Tibial artery (tissue), 4 donors: ENCODE results near the gene C1orf35.
A peak's percentile ranks its signal among the peaks of the same experiment; 100 is the strongest.

ENCODE experiments used
- DNase-seq, 2 donors: peaks; one replicate each; pipeline ENCODE4 v3.0.0-alpha.2; 2019
- H3K27ac ChIP-seq, 2 donors: fragments of 200-600 bp; sonication (generic) in 1 of 2; 1 replicate in 1 of 2; 2 replicates in 1 of 2; pipeline ENCODE4 v1.5.1; 2018 to 2019; ENCODE audit warnings: mild to moderate bottlenecking in 1 of 2
- H3K27me3 ChIP-seq, 2 donors: fragments of 200-600 bp; sonication (generic) in 1 of 2; one replicate each; pipeline versions ENCODE4 v1.5.1 to v1.6.0; 2016 to 2019
- H3K36me3 ChIP-seq, 3 donors: fragments of 200-600 bp; sonication (generic) in 2 of 3; one replicate each; pipeline ENCODE4 v1.5.1; 2016 to 2019; ENCODE audit warnings: mild to moderate bottlenecking in 2 of 3
- H3K4me1 ChIP-seq, 4 donors: fragments of 200-600 bp; sonication (generic) in 2 of 4; 1 replicate in 3 of 4; 2 replicates in 1 of 4; pipeline ENCODE4 v1.5.1; 2016 to 2019
- H3K4me3 ChIP-seq, 2 donors: fragments of 200-600 bp; sonication (generic) in 1 of 2; 1 replicate in 1 of 2; 2 replicates in 1 of 2; pipeline ENCODE4 v1.5.1; 2018 to 2019; ENCODE audit warnings: mild to moderate bottlenecking in 2 of 2
- H3K9me3 ChIP-seq, 3 donors: fragments of 200-600 bp; sonication (generic) in 1 of 3; one replicate each; pipeline ENCODE4 v1.5.1; 2016 to 2019
- intact Hi-C: fragments of 100-400 bp; cut with DNase I; formaldehyde crosslinking; loops from one replicate; pipeline ENCODE4 v1.15.0; 2023; ENCODE audit warnings: low total_unique reads
- TF ChIP-seq, protein P1 (sequence below), 2 experiments: fragments of 200-600 bp in 1 of 2; fragments of 450-650 bp in 1 of 2; IDR thresholded peaks; one replicate each; pipeline ENCODE4 v1.5.1; 2017 to 2019; ENCODE audit warnings: antibody characterized with exemption in 2 of 2, mild to moderate bottlenecking in 1 of 2, moderate library complexity in 1 of 2

Gene C1orf35

GRCh38 chr1:228071839-228072657, 31.1 kb downstream of the C1orf35 start:
- TF ChIP-seq, protein P1, sequence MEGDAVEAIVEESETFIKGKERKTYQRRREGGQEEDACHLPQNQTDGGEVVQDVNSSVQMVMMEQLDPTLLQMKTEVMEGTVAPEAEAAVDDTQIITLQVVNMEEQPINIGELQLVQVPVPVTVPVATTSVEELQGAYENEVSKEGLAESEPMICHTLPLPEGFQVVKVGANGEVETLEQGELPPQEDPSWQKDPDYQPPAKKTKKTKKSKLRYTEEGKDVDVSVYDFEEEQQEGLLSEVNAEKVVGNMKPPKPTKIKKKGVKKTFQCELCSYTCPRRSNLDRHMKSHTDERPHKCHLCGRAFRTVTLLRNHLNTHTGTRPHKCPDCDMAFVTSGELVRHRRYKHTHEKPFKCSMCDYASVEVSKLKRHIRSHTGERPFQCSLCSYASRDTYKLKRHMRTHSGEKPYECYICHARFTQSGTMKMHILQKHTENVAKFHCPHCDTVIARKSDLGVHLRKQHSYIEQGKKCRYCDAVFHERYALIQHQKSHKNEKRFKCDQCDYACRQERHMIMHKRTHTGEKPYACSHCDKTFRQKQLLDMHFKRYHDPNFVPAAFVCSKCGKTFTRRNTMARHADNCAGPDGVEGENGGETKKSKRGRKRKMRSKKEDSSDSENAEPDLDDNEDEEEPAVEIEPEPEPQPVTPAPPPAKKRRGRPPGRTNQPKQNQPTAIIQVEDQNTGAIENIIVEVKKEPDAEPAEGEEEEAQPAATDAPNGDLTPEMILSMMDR (IDR thresholded peaks at IDR 0.05) = no peak
- Histone ChIP-seq H3K27me3 (peaks cover 0 to 37% of the 10 kb centered on the region in 2 donors), H3K9me3 (no peaks in the 10 kb centered on the region), H3K4me3 (no peak overlapping the region), H3K4me1 (peaks cover 0 to 4% (median 0%) of the 10 kb centered on the region in 4 donors), H3K36me3 (no peaks in the 10 kb centered on the region), H3K27ac (no peak overlapping the region)
- peak in 1 of 2 donors; percentile 1 for DNase-seq
- intact Hi-C loops = no loop called here

DNA sequence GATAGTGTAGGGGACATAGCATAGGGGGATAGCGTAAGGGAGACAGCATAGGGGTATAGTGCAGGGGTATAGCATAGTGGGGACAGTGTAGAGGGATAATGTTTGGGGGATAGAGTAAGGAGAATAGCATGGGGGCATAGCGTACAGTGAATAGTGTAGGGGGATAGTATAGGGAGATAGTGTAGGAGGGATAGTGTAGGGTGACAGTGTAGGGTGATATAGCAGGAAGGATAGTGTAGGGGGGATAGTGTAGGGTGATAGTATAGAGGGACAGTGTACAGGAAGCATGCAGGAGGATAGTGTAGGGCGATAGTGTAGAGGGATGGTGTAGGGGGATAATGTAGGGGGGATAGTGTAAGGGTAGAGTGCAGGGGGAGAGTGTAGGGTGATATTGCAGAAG, 32.3 kb downstream of the C1orf35 start:
- intact Hi-C loops = no loop called here
- H3K9me3 ChIP-seq = no peaks in the 10 kb centered on the region
- H3K36me3 ChIP-seq = no peaks in the 10 kb centered on the region
- H3K4me3 ChIP-seq = no peak overlapping the region
- H3K4me1 ChIP-seq = peaks cover 0 to 4% (median 0%) of the 10 kb centered on the region in 4 donors
- H3K27me3 ChIP-seq = peaks cover 0 to 49% of the 10 kb centered on the region in 2 donors
- no peak overlapping the region for H3K27ac ChIP-seq
- DNase-seq = no peak
- TF ChIP-seq, protein P1 (IDR thresholded peaks at IDR 0.05) = no peak

DNA sequence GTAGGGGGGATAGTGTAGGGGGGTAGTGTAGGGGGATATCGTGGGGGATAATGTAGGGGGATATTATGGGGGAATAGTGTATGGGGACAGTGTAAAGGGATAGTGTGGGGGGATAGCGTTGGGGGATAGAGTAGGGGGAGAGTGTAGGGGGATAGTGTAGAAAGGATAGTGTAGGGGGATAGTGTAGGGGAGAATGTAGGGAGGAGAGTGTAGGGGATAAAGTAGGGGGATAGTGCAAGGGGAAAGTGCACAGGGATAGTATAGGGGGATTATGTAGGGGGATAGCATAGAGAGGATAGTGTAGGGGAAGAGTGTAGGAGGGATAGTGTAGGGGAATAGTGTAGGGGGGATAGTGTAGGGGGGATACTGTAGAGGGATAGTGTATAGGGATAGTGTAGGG, 33.0 kb downstream of the C1orf35 start:
- TF ChIP-seq, protein P1 (IDR thresholded peaks at IDR 0.05) = no peak
- Histone ChIP-seq H3K9me3 (no peaks in the 10 kb centered on the region), H3K4me1 (peaks cover 0 to 4% (median 0%) of the 10 kb centered on the region in 4 donors), H3K36me3 (no peaks in the 10 kb centered on the region), H3K4me3 (no peak overlapping the region), H3K27ac (no peak overlapping the region), H3K27me3 (peaks cover 0 to 56% of the 10 kb centered on the region in 2 donors)
- no peak for DNase-seq
- intact Hi-C loops = no loop called here

DNA sequence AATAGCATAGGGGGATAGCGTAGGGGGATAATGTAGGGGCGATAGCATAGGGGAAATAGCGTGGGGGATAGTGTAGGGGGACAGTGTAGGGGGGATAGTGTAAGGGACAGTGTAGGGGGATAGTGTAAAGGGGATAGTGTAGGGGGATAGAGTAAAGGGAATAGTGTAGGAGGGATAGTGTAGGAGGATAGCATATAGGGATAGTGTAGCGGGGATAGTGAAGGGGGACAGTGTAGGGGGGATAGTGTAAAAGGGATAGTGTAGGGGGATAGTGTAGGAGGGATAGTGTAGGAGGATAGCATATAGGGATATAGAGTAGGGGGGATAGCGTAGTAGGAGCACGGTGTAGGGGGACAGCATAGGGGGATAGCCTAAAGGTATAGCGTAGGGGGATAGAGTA, 34.8 kb downstream of the C1orf35 start:
- H3K4me1 ChIP-seq = peaks cover 0 to 1% (median 0%) of the 10 kb centered on the region in 4 donors
- H3K4me3 ChIP-seq = no peak overlapping the region
- H3K36me3 ChIP-seq = no peaks in the 10 kb centered on the region
- peaks cover 0 to 74% of the 10 kb centered on the region in 2 donors for H3K27me3 ChIP-seq
- no peak for DNase-seq
- no peak overlapping the region for H3K27ac ChIP-seq
- no peaks in the 10 kb centered on the region for H3K9me3 ChIP-seq
- TF ChIP-seq, protein P1 (IDR thresholded peaks at IDR 0.05) = no peak
- intact Hi-C loops = no loop called here

DNA sequence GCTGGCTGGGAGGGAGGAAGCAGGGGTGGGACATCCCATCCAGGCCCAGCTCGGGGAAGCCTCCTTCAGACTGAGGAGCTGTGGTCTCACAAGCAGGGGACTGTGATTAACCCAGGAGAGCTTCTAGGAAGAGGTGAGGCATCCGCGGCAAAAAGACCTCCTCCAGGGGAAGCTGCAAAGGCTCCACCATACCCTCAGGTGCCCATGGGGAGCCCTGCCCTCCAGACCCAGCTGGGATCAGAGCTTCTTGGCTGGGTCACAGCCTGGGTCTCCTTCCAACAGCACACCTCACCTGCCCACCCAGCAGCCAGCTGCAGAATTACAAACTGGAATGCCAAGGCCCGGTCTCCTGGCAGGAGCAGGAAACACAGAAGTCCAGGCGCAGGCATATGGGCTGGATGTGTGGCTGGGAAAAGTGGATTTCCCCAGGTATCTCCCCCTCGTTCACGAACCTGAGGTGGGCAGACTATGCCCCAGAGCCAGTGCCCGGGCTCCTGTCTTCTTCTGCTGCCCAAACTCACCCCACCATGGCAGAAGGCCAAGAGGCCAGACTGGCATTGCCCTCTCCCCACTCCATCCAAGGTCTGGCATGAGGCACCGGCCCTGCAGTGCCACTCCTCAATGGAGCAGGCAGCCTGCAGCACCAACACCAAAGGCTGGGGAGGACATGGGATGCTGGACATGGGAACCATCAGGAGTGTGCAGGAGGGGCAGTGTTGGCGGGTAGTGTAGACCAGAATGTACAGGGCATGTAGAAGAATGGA, 36.1 kb downstream of the C1orf35 start:
- no peak for DNase-seq
- intact Hi-C loops = no loop called here
- Histone ChIP-seq H3K27ac (no peak overlapping the region), H3K36me3 (no peaks in the 10 kb centered on the region), H3K4me3 (no peak overlapping the region), H3K9me3 (no peaks in the 10 kb centered on the region), H3K4me1 (no peaks in the 10 kb centered on the region), H3K27me3 (peaks cover 0 to 87% of the 10 kb centered on the region in 2 donors)
- TF ChIP-seq, protein P1 (IDR thresholded peaks at IDR 0.05) = no peak
